ENCODE data around the gene GJD3.
A peak's percentile ranks its signal among the peaks of the same experiment; 100 is the strongest.

DNA sequence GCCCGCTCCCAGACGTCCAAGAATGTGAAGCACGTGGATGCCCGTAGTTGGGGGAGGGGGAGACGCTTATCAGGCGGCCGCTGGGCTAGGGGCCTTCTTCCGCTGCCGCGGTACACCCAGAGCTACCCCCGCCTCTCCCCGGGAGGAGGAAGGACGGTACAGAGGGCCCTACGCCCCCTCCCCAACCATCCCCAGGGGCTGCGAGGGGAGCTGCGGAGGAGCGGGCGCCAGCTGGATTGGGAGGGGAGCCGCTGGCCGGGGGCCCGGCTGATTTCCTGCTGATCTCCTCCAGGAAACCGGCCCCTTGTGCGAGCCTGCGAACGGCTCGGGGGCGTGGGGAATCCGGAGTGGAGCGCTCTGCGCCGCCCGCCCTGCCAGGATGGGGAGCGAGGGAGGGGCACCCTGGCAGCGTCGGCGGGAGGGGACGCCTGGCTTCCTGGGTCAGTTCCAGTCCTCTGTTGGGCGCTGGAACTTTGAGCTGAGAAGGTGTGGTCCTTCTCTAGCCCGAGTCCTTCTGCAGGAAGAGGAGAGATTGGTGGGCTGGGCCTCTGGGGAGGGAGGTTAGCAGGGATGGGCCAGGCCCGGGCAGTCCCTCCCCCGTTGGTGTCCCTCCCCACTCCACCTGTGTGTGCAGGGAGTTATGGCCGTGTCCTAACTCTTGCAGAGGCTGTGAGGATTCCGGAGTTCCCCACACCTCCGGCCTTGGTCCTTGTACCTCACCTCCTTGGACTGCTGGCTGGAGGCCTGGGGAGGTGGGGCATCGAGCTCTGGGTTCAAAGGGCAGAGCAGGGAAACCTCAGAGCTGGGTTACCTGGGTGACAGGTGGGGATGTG lies 19.2 kb downstream of the GJD3 start:
- peak in 1 of 2 donors; percentile 25 for TF ChIP-seq POLR2A (IDR thresholded peaks at IDR 0.05)
- TF ChIP-seq, protein P1, sequence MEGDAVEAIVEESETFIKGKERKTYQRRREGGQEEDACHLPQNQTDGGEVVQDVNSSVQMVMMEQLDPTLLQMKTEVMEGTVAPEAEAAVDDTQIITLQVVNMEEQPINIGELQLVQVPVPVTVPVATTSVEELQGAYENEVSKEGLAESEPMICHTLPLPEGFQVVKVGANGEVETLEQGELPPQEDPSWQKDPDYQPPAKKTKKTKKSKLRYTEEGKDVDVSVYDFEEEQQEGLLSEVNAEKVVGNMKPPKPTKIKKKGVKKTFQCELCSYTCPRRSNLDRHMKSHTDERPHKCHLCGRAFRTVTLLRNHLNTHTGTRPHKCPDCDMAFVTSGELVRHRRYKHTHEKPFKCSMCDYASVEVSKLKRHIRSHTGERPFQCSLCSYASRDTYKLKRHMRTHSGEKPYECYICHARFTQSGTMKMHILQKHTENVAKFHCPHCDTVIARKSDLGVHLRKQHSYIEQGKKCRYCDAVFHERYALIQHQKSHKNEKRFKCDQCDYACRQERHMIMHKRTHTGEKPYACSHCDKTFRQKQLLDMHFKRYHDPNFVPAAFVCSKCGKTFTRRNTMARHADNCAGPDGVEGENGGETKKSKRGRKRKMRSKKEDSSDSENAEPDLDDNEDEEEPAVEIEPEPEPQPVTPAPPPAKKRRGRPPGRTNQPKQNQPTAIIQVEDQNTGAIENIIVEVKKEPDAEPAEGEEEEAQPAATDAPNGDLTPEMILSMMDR (IDR thresholded peaks at IDR 0.05): peak in 1 of 5 experiments; percentile 20

All from tibial nerve (tissue), 3 donors.